Measurements from ENCODE around the gene THOC6.
A peak's percentile ranks its signal among the peaks of the same experiment; 100 is the strongest.

The THOC6 gene

DNA sequence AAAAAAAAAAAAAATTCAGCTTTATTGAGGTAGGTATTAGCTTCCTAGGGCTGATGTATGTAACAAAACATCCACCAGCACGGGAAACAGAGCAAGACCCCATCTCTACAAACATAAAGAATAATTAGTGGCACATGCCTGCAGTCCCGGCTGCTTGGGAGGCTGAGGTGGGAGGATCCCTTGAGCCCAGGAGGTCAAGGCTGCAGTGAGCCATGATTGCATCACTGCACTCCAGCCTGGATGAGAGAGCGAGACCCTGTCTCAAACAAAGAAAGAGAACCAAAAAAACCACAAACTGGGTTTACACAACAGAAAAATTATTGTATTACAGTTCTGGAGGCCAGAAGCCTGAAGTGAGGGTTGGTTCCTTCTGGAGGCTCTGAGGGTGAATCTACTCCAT, 18.5 kb downstream of the THOC6 start:
- TF ChIP-seq, protein P1, sequence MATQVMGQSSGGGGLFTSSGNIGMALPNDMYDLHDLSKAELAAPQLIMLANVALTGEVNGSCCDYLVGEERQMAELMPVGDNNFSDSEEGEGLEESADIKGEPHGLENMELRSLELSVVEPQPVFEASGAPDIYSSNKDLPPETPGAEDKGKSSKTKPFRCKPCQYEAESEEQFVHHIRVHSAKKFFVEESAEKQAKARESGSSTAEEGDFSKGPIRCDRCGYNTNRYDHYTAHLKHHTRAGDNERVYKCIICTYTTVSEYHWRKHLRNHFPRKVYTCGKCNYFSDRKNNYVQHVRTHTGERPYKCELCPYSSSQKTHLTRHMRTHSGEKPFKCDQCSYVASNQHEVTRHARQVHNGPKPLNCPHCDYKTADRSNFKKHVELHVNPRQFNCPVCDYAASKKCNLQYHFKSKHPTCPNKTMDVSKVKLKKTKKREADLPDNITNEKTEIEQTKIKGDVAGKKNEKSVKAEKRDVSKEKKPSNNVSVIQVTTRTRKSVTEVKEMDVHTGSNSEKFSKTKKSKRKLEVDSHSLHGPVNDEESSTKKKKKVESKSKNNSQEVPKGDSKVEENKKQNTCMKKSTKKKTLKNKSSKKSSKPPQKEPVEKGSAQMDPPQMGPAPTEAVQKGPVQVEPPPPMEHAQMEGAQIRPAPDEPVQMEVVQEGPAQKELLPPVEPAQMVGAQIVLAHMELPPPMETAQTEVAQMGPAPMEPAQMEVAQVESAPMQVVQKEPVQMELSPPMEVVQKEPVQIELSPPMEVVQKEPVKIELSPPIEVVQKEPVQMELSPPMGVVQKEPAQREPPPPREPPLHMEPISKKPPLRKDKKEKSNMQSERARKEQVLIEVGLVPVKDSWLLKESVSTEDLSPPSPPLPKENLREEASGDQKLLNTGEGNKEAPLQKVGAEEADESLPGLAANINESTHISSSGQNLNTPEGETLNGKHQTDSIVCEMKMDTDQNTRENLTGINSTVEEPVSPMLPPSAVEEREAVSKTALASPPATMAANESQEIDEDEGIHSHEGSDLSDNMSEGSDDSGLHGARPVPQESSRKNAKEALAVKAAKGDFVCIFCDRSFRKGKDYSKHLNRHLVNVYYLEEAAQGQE (IDR thresholded peaks at IDR 0.05; ENCODE audit: low read depth), result no peak

DNA sequence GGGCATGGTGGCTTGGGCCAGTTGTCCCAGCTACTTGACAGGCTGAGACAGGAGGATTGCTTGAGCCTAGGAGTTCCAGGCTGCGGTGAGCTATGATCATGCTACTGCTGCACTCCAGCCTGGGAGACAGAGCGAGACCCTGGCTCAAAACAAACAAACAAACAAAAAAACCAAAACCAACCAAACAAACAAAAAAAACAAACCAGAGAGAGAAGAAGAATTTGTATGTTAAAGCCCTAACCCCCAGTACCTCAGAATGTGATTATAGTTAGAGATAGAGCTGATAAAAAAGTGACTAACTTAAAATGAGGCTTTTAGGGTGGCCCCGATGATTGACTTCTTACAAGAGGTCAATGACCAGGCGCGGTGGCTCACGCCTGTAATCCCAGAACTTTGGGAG, 20.9 kb downstream of the THOC6 start:
- TF ChIP-seq EGR1 (IDR thresholded peaks at IDR 0.05), result no peak
- TF ChIP-seq ZBTB7A (IDR thresholded peaks at IDR 0.05; ENCODE audit: low read depth), result no peak

DNA sequence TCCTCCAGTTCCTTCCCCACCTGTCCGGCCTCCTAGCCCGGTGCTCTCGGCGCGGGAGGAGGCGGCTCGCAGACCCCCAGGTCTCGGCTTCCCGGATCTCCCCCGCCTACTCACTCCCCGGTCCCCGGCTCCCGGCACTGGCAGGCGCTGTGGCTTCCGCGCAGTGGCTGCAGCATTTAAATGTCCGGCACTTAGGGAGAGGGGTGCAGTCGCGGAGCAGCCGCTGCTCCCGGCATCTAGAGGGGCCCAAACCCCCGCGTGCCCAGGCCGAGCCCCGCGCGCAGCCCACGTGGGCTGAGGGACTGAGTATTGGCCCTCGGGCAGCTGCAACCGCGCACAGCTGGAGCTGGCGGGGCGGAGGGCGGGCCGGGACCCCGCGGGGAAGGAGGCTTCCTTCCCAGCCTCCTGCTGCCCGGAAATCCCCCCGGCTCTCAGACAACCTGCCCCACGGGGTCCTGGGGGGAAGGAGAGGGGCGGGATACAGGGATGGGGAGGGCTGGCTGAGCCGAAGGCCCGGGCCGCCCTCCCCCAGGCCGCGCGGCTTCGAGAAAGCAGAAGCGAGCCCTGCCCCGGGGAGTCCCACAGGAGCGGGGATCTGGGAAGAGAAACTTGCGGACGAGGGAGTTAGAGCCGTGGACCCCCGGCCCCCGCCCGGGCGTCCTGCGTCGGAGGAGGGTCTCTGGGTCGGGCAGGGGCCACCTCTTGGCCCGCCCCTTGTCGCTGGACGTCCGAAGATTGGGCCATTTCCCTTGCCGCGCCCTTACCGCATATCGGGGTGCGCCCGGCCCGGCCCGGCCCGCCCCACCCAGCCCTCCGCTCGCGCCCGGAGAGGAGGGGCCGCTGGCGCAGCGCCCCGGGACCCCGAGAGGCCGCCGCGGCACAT, 22.2 kb downstream of the THOC6 start, which contains the start of gene MMP25:
Gene MMP25, plus strand, starts transcription at position 804 of the 883 bp plus-strand sequence. CDS start 357 bp downstream, outside the sequence.
- TF ChIP-seq CREB1 (IDR thresholded peaks at IDR 0.05; ENCODE audit: low read depth), result no peak
- TF ChIP-seq, protein P2, sequence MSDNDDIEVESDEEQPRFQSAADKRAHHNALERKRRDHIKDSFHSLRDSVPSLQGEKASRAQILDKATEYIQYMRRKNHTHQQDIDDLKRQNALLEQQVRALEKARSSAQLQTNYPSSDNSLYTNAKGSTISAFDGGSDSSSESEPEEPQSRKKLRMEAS (IDR thresholded peaks at IDR 0.05), result peak; percentile 50; the same call in 1 of the 2 replicates
- TF ChIP-seq TAF1 (IDR thresholded peaks at IDR 0.05; ENCODE audit: low read depth), result no peak
- TF ChIP-seq, protein P3, sequence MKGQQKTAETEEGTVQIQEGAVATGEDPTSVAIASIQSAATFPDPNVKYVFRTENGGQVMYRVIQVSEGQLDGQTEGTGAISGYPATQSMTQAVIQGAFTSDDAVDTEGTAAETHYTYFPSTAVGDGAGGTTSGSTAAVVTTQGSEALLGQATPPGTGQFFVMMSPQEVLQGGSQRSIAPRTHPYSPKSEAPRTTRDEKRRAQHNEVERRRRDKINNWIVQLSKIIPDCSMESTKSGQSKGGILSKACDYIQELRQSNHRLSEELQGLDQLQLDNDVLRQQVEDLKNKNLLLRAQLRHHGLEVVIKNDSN (IDR thresholded peaks at IDR 0.05), result peak; percentile 42; the same call in 1 of the 2 replicates
- TF ChIP-seq ZBTB7A (IDR thresholded peaks at IDR 0.05; ENCODE audit: low read depth), result peak; percentile 74
- TF ChIP-seq, protein P1 (IDR thresholded peaks at IDR 0.05; ENCODE audit: low read depth), result no peak

DNA sequence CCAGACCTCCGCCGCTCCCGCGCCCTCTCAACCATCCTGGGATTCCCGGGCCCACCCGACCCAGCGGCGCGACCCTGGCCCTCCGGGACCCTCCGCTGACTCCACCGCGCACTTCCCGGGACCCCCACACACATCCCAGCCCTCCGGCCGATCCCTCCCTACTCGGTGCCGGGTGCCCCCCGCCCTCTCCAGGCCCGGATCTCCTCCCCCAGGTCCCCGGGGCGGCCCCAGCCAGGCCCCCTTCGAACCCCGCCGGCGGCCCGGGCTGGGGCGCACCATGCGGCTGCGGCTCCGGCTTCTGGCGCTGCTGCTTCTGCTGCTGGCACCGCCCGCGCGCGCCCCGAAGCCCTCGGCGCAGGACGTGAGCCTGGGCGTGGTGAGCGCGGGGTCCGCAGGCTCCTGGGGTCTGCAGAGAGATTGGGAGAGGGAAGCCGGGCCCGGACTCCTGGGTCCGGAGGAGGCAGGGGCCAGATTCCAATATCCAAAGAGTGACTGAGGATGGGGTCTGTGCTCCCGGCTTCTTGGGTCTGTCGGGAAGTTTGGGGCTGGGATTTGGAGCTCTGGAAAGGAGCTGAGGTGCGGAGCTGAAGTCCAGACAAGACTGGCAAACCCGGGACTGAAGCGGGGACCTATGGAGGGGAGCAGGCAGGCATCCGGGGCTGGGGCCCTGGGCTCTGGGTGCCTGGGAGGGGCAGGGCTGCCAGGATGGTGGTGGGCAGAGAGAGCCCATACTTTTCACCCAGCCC, 23.0 kb downstream of the THOC6 start:
- TF ChIP-seq NFIC (IDR thresholded peaks at IDR 0.05) (no peak), ZBTB7A (IDR thresholded peaks at IDR 0.05; ENCODE audit: low read depth) (0 out of 2 replicates have a peak, but pooled peaks have one; percentile 8)

DNA sequence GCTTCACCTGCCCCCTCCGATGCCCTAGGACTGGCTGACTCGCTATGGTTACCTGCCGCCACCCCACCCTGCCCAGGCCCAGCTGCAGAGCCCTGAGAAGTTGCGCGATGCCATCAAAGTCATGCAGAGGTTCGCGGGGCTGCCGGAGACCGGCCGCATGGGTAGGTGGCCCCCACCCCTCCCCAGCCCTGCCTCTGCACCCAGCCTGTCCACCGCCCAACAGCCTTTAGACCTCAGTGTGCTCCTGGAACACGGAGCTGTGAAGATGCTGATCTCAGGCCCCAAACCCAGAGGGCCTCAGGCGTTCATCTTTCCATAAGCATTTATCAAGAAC, 23.5 kb downstream of the THOC6 start:
- TF ChIP-seq EP300 (IDR thresholded peaks at IDR 0.05; ENCODE audit: borderline replicate concordance), result no peak

DNA sequence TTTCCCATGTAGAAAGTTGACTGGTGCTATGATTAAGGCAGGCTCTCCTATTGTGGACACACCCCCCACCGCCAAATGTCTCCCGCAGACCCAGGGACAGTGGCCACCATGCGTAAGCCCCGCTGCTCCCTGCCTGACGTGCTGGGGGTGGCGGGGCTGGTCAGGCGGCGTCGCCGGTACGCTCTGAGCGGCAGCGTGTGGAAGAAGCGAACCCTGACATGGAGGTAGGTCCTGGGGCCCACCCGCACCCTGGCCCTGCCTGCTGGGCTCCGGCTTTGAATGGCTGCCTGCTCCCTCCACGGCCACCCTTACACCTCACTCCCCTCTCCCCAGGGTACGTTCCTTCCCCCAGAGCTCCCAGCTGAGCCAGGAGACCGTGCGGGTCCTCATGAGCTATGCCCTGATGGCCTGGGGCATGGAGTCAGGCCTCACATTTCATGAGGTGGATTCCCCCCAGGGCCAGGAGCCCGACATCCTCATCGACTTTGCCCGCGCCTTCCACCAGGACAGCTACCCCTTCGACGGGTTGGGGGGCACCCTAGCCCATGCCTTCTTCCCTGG, 26.2 kb downstream of the THOC6 start:
- TF ChIP-seq FOXM1 (IDR thresholded peaks at IDR 0.05; ENCODE audit: borderline replicate concordance, low read depth) (no peak), CEBPB (IDR thresholded peaks at IDR 0.05) (no peak), EP300 (IDR thresholded peaks at IDR 0.05; ENCODE audit: borderline replicate concordance) (no peak), YY1 (IDR thresholded peaks at IDR 0.05; ENCODE audit: low read depth) (no peak), EGR1 (IDR thresholded peaks at IDR 0.05) (no peak), TCF12 (IDR thresholded peaks at IDR 0.05; ENCODE audit: low read depth) (no peak), RAD21 (IDR thresholded peaks at IDR 0.05; ENCODE audit: low read depth) (no peak), CREB1 (IDR thresholded peaks at IDR 0.05; ENCODE audit: low read depth) (no peak), TAF1 (IDR thresholded peaks at IDR 0.05; ENCODE audit: low read depth) (no peak), TEAD4 (IDR thresholded peaks at IDR 0.05) (no peak), NFIC (IDR thresholded peaks at IDR 0.05) (no peak), ZBTB7A (IDR thresholded peaks at IDR 0.05; ENCODE audit: low read depth) (no peak)
- TF ChIP-seq, protein P1 (IDR thresholded peaks at IDR 0.05; ENCODE audit: low read depth), result no peak
- TF ChIP-seq, protein P2 (IDR thresholded peaks at IDR 0.05), result no peak
- TF ChIP-seq, protein P3 (IDR thresholded peaks at IDR 0.05), result no peak

Measured in Ishikawa (cell line).